ENCODE results near the gene VSTM2B. TPM values are rescaled to one million over a fixed set of nuclear protein-coding genes. Genes with fewer than 3 reads are reported as not detected.

The VSTM2B gene
- total and polyA plus RNA-seq, 2 of the 4 experiments (the other 2 are of a cell fraction): not detected

DNA sequence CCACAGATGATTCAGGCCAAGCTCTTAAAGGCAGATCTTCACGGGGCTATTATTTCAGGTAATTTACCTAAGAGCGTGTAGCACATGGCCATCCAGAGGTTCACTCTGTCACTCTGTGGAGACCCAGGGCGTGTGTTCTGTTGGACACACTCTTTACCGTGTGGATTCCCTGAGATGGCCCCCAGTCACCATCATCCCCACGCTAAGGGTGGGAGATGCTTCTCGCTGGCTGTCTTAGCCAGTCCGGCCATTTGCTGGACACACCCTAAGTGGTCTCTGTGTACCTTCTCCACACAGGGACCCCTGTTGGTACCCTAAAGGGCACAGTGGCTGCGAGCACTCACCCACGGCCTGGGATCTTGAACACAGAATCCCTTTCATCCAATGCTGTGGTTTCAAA is 86.3 kb downstream of the VSTM2B start:
- Histone ChIP-seq H2BK5ac (ENCODE audit: low read depth, low read length, poor library complexity, severe bottlenecking) (no peak overlapping the region), H3K14ac (replicated peaks; ENCODE audit: low read depth, low read length) (no peak overlapping the region), H3K36me3 (ENCODE audit: control insufficient read depth, insufficient read depth, low read length) (peaks cover 52% of the 10 kb centered on the region), H2BK15ac (ENCODE audit: low read depth, low read length) (no peak overlapping the region), H3K56ac (ENCODE audit: extremely low read depth, insufficient read depth, low read length) (no peak overlapping the region), H3K4me3 (ENCODE audit: insufficient read depth, low read depth, low read length) (no peak overlapping the region), H2AFZ (replicated peaks; ENCODE audit: low read length, poor library complexity) (no peak overlapping the region), H2BK120ac (ENCODE audit: low read depth, low read length) (no peak overlapping the region), H4K5ac (ENCODE audit: low read depth, low read length) (no peak overlapping the region), H3K4ac (ENCODE audit: low read depth, low read length) (no peak overlapping the region), H3K9me3 (ENCODE audit: control insufficient read depth, insufficient read depth, low read length) (no peaks in the 10 kb centered on the region), H4K8ac (ENCODE audit: low read depth in 2 of 2, low read length in 2 of 2) (no peak overlapping the region), H3K4me2 (ENCODE audit: low read depth, low read length) (no peak overlapping the region), H3K9me1 (ENCODE audit: insufficient read depth, low read length) (no peaks in the 10 kb centered on the region), H3K4me1 (ENCODE audit: control insufficient read depth, insufficient read depth, low read length) (no peaks in the 10 kb centered on the region), H3K23ac (ENCODE audit: low read depth, low read length) (no peak overlapping the region), H3K79me1 (ENCODE audit: low read depth in 1 of 2, low read length in 2 of 2) (peaks cover under 1 to 2% of the 10 kb centered on the region in 2 experiments; a peak in 1 of 4 replicates), H3K9ac (ENCODE audit: low read depth, low read length) (no peak overlapping the region), H4K20me1 (ENCODE audit: insufficient read depth, low read length) (no peaks in the 10 kb centered on the region), H3K27ac (ENCODE audit: insufficient read depth, low read length) (no peak overlapping the region), H3K27me3 (ENCODE audit: control insufficient read depth, insufficient read depth, low read length) (no peaks in the 10 kb centered on the region), H2AK5ac (ENCODE audit: low read depth, low read length) (no peak overlapping the region), H2BK20ac (ENCODE audit: low read depth, low read length) (no peak overlapping the region), H2AK9ac (replicated peaks; ENCODE audit: low read depth, low read length, poor library complexity) (peak overlapping the region; percentile 39), H4K91ac (ENCODE audit: insufficient read depth, low read depth, low read length) (no peak overlapping the region), H3K18ac (ENCODE audit: low read depth, low read length) (no peak overlapping the region)
- WGBS, 2 experiments (ENCODE audit: extremely low coverage in 2 of 2, insufficient read length in 1 of 2): 100% methylated on average over 1 of the region's 9 CpGs; no CpG with 5 or more reads in 1 of the 2 experiments
- no TSS peak for BruUV-seq (replicated peaks)
- intact Hi-C loops (cut with micrococcal nuclease): loop anchor here (5.0 kb wide), 1 partner anchor 260 kb away; no protein-coding TSS in a partner anchor
- no peak for ATAC-seq (ENCODE audit: low read depth)
- TF ChIP-seq MAFK (IDR thresholded peaks at IDR 0.05; ENCODE audit: low read depth, low read length) (no peak), MXI1 (IDR thresholded peaks at IDR 0.05; ENCODE audit: borderline replicate concordance, low read depth, low read length) (no peak), CHD1 (IDR thresholded peaks at IDR 0.05; ENCODE audit: low read depth, low read length) (no peak), POLR2A (IDR thresholded peaks at IDR 0.05; ENCODE audit: low read depth, low read length) (no peak), RAD21 (IDR thresholded peaks at IDR 0.05; ENCODE audit: low read length) (no peak), RCOR1 (IDR thresholded peaks at IDR 0.05; ENCODE audit: insufficient replicate concordance, low read length) (no peak), ELK1 (IDR thresholded peaks at IDR 0.05; ENCODE audit: borderline replicate concordance, low read depth, low read length) (no peak), MAZ (IDR thresholded peaks at IDR 0.05; ENCODE audit: borderline replicate concordance, low read depth, low read length) (no peak), BHLHE40 (IDR thresholded peaks at IDR 0.05; ENCODE audit: low read depth, low read length) (no peak), NFE2L2 (IDR thresholded peaks at IDR 0.05; ENCODE audit: low read depth, low read length) (no peak), SMC3 (IDR thresholded peaks at IDR 0.05; ENCODE audit: low read depth, low read length) (no peak), RFX5 (IDR thresholded peaks at IDR 0.05; ENCODE audit: low read depth, low read length) (no peak)
- TF ChIP-seq, protein P1, sequence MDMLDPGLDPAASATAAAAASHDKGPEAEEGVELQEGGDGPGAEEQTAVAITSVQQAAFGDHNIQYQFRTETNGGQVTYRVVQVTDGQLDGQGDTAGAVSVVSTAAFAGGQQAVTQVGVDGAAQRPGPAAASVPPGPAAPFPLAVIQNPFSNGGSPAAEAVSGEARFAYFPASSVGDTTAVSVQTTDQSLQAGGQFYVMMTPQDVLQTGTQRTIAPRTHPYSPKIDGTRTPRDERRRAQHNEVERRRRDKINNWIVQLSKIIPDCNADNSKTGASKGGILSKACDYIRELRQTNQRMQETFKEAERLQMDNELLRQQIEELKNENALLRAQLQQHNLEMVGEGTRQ (IDR thresholded peaks at IDR 0.05; ENCODE audit: low read depth, low read length): no peak
- TF ChIP-seq, protein P2, sequence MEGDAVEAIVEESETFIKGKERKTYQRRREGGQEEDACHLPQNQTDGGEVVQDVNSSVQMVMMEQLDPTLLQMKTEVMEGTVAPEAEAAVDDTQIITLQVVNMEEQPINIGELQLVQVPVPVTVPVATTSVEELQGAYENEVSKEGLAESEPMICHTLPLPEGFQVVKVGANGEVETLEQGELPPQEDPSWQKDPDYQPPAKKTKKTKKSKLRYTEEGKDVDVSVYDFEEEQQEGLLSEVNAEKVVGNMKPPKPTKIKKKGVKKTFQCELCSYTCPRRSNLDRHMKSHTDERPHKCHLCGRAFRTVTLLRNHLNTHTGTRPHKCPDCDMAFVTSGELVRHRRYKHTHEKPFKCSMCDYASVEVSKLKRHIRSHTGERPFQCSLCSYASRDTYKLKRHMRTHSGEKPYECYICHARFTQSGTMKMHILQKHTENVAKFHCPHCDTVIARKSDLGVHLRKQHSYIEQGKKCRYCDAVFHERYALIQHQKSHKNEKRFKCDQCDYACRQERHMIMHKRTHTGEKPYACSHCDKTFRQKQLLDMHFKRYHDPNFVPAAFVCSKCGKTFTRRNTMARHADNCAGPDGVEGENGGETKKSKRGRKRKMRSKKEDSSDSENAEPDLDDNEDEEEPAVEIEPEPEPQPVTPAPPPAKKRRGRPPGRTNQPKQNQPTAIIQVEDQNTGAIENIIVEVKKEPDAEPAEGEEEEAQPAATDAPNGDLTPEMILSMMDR (conservative IDR thresholded peaks at IDR 0.05; ENCODE audit: low read depth, low read length): no peak
- ChIA-PET CTCF (interaction anchor here (1.4 to 4.1 kb wide), 2 partner anchors 9 to 104 kb away, joined by 4 to 46 read pairs; no protein-coding TSS in a partner anchor), POLR2A (ENCODE audit: unreplicated experiment) (no interaction called here)
- DNase-seq: no peak
- dilution Hi-C loops (cut with HindIII; ENCODE audit: low sequenced_read_pairs, unreplicated experiment): no loop called here
- in situ Hi-C loops (cut with MboI; ENCODE audit: low sequenced_read_pairs): loop anchor here (5.0 kb wide), 1 partner anchor 80 kb away; no protein-coding TSS in a partner anchor

All from IMR-90 (cell line).